Measurements from ENCODE around the gene PPIB. TPM values are rescaled to one million over a fixed set of nuclear protein-coding genes. Genes with fewer than 3 reads are reported as not detected.
"Not testable (repeated sequence)": the region's sequence is repeated elsewhere in the genome, so short reads cannot be mapped to it uniquely, and the experiment has no call there.

The PPIB gene
- total RNA-seq, 1 donor from 2014 or later: 481 TPM

DNA sequence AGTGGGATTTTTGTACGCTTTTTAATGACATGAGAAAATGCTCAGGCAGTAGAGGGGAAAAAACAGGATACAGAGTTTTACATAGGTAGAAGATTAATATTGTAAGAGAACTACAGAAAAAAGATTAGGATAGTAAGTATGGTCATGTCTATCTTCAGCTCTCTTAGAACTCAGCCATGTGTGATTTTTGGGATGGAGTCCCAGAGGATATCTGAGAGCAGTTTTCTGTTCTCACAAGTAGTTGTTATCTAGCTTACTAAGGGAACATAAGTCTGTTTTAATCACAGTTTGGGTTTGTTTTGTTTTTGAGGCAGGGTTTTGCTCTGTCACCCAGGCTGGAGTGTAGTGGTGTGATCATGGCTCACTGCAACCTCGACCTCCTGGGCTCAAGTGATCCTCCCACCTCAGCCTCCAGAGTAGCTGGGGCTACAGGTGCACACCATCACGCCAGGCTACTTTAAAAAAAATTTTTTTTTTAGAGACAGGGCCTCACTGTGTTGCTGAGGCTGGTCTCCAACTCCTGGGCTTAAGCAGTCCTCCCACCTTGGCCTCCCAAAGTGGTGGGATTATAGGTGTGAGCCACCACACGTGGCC, 52.6 kb downstream of the PPIB start:
- not testable (repeated sequence) for DNase-seq (ENCODE audit: low spot score)

DNA sequence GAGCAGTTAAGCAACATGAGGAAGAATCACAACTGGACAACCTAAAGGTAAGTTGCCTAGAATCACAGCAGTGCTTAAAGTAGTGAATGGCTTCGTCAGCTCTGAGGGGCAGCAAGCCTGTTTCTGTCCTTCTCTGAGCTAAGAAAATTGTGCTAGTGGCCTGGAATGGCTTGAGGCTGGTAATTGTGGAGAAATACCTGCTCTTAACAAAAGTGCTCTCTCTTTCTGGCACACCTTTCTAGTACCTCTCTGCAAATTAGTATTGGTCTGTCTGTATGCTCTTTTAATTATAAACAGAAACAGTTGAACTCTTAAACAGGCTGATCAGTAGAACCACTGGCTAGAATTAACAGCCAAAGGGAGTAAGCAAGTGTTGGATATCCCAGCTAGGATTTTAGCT, 55.5 kb downstream of the PPIB start:
- DNase-seq (ENCODE audit: low spot score): no peak

Other genes starting within 250 kb of the PPIB start
- gene DAPK2, start 116.5 kb downstream of the PPIB start, total RNA-seq: 5.6 TPM
- gene CIAO2A, start 69.2 kb downstream of the PPIB start, total RNA-seq: 47.1 TPM
- gene SNX1, start 67.0 kb downstream of the PPIB start, total RNA-seq: 123 TPM
- 1.0 TPM for gene SNX22, start 11.3 kb downstream of the PPIB start, total RNA-seq
- gene CSNK1G1, start 193.2 kb upstream of the PPIB start, total RNA-seq: 16.5 TPM
- 3.0 TPM for gene PCLAF, start 218.4 kb upstream of the PPIB start, total RNA-seq
- gene TRIP4, start 224.8 kb upstream of the PPIB start, total RNA-seq: 24.1 TPM

Measured in mucosa of gallbladder (tissue), 1 donor.